ENCODE data around the gene DYNLT4. TPM values are rescaled to one million over a fixed set of nuclear protein-coding genes. Genes with fewer than 3 reads are reported as not detected.
A peak's percentile ranks its signal among the peaks of the same experiment; 100 is the strongest.

The DYNLT4 gene
- total and polyA plus RNA-seq, 2 of the 13 experiments (the other 11 are each of a cell fraction or from before 2014, with no cell fraction given), result 0.77 TPM; not detected in 1

GRCh38 chr1:44848456-44849181 is 41.5 kb upstream of the DYNLT4 start (continued):
- TF ChIP-seq PATZ1 (CRISPR knock-in tag; IDR thresholded peaks at IDR 0.05) (peak; percentile 35; the same call in 1 of the 2 replicates), SOX5 (CRISPR knock-in tag; IDR thresholded peaks at IDR 0.05; ENCODE audit: borderline replicate concordance) (peak; percentile 55; the same call in 1 of the 2 replicates), GATAD2A (CRISPR knock-in tag; IDR thresholded peaks at IDR 0.05) (0 out of 2 replicates have a peak, but pooled peaks have one; percentile 18)
- TF ChIP-seq, protein P1, sequence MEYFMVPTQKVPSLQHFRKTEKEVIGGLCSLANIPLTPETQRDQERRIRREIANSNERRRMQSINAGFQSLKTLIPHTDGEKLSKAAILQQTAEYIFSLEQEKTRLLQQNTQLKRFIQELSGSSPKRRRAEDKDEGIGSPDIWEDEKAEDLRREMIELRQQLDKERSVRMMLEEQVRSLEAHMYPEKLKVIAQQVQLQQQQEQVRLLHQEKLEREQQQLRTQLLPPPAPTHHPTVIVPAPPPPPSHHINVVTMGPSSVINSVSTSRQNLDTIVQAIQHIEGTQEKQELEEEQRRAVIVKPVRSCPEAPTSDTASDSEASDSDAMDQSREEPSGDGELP (IDR thresholded peaks at IDR 0.05; ENCODE audit: borderline replicate concordance, low read depth), result peak; percentile 71
- TF ChIP-seq, protein P2, sequence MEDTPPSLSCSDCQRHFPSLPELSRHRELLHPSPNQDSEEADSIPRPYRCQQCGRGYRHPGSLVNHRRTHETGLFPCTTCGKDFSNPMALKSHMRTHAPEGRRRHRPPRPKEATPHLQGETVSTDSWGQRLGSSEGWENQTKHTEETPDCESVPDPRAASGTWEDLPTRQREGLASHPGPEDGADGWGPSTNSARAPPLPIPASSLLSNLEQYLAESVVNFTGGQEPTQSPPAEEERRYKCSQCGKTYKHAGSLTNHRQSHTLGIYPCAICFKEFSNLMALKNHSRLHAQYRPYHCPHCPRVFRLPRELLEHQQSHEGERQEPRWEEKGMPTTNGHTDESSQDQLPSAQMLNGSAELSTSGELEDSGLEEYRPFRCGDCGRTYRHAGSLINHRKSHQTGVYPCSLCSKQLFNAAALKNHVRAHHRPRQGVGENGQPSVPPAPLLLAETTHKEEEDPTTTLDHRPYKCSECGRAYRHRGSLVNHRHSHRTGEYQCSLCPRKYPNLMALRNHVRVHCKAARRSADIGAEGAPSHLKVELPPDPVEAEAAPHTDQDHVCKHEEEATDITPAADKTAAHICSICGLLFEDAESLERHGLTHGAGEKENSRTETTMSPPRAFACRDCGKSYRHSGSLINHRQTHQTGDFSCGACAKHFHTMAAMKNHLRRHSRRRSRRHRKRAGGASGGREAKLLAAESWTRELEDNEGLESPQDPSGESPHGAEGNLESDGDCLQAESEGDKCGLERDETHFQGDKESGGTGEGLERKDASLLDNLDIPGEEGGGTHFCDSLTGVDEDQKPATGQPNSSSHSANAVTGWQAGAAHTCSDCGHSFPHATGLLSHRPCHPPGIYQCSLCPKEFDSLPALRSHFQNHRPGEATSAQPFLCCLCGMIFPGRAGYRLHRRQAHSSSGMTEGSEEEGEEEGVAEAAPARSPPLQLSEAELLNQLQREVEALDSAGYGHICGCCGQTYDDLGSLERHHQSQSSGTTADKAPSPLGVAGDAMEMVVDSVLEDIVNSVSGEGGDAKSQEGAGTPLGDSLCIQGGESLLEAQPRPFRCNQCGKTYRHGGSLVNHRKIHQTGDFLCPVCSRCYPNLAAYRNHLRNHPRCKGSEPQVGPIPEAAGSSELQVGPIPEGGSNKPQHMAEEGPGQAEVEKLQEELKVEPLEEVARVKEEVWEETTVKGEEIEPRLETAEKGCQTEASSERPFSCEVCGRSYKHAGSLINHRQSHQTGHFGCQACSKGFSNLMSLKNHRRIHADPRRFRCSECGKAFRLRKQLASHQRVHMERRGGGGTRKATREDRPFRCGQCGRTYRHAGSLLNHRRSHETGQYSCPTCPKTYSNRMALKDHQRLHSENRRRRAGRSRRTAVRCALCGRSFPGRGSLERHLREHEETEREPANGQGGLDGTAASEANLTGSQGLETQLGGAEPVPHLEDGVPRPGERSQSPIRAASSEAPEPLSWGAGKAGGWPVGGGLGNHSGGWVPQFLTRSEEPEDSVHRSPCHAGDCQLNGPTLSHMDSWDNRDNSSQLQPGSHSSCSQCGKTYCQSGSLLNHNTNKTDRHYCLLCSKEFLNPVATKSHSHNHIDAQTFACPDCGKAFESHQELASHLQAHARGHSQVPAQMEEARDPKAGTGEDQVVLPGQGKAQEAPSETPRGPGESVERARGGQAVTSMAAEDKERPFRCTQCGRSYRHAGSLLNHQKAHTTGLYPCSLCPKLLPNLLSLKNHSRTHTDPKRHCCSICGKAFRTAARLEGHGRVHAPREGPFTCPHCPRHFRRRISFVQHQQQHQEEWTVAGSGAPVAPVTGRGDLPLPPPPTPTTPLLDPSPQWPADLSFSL (CRISPR knock-in tag; IDR thresholded peaks at IDR 0.05), result no peak
